GM10266 (cell line): ENCODE data around the gene LEKR1.

Source experiments
- DNase-seq: peaks from one replicate; pipeline ENCODE4 v3.0.0; 2012; ENCODE audit errors: extremely low spot score
- CTCF ChIP-seq: IDR thresholded peaks from 2 replicates; pipeline ENCODE4 v1.5.1; 2012; ENCODE audit warnings: mild to moderate bottlenecking, low read depth; ENCODE audit not compliant: control insufficient read depth, insufficient read depth; ENCODE audit errors: missing control alignments

Gene LEKR1

DNA sequence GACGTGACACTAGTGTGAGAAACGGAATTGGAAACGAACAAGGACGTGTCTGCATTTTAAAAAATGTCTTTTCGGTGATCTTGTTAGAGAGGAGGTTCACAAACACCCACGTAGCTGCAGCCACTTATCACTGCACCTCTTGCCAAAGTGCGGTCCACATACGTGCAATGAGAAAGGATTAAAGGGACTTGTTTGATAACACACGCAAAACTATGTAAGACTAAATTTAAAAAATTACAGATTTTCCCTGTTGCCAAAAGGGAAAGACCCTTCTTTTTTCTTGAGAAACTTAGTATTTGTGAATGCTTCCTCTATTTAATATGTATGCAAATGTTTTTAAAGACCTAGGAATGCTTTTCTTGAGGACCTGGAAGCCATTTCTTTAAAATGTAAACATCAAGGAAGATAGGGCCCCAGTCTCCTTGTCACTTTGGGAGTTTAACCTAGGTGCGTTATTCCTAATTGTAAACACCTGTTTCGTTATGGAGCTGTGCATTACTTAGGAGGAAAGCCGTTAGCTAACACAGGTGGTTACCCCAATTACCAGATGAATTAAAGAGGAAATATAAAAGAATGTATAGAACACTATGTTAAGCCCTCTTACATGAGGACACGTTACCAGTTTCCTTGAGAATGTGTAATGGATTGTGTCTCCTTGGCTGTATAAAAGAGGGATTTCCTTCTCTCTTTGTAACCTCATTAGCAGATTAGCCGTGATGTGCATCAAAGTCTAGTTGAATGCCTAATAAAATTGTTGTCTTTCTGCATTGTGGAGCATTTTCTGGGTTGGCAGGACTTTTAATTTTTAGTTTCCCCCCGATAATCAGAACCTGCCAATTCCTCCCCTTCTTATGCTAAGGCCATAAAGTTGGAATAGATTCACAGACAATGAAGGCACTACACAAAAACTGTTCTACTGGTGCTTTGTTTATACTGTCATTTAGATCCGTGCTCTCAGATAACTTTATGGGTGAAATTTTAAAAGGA lies 1.0 kb downstream of the LEKR1 start:
- DNase-seq, result no peak
- TF ChIP-seq CTCF, result no peak

- no peak for DNase-seq
- no peak for TF ChIP-seq CTCF
These were observed 4.9 kb downstream of the LEKR1 start for GRCh38 chr3:156831006-156831405.

GRCh38 chr3:156834435-156834834 lies 8.3 kb downstream of the LEKR1 start:
- DNase-seq, result no peak
- no peak for TF ChIP-seq CTCF

GRCh38 chr3:156834962-156835535 lies 8.9 kb downstream of the LEKR1 start:
- DNase-seq, result no peak
- TF ChIP-seq CTCF, result no peak

DNA sequence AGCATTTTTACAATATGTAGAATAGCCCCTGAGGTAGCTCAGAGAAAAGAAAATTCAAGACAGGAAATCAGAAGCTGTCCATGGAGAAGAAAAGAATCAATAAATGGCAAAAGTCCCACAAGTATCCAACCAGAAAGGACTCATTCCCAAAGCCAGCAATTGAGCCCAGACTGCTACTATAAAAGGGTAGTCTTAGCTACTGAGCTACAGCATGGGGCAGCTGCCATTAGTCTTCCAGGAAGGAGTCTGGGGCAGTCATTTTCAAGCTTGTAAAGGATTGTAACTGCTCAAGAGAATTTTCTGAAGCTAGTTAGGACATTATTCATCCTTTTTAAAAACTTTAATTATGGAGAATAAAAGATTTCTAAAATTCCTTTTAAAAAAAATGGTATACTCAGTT lies 10.5 kb downstream of the LEKR1 start:
- no peak for DNase-seq
- TF ChIP-seq CTCF, result no peak

DNA sequence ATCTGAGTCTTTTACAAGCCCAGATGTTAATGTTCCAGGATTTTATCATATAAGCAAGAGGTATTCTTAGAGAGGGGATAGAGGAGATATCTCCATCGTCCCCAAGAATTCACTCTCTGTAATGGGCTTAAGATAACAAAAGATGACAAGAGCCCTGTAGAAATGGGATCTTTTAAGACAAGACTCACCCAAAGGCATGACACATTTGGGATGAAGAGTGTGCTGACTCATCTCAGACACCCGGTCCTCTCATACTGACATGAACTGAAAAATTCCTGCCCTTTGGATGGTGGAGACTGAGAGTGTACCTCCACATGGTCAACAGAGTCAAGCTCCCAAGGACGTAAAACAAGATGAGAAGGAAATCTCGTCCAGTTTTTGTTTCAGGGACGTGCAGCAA lies 11.0 kb downstream of the LEKR1 start:
- DNase-seq, result no peak
- TF ChIP-seq CTCF, result no peak

DNA sequence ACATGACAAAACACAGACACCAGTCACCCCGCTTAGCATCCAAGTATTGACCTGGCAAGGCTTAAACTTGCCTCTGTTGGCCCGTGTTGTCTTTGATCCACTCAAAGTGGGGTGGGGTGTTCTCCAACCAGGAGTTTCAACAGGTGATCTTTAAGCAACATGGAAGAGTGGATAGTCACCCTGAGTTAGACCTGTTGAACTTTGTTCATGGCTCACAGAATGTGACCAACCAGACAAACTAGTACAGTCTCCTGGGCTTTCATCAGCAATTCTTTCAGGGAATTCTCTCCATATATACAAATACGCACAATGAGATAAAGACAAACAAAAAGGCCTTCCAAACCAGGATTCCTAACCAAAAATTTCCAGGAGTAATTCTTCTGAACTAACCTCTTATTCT lies 11.9 kb downstream of the LEKR1 start:
- no peak for DNase-seq
- TF ChIP-seq CTCF, result no peak
